ENCODE measurements around the gene PTPN2.
A peak's percentile ranks its signal among the peaks of the same experiment; 100 is the strongest.
"Not testable (repeated sequence)": the region's sequence is repeated elsewhere in the genome, so short reads cannot be mapped to it uniquely, and the experiment has no call there.

The PTPN2 gene

DNA sequence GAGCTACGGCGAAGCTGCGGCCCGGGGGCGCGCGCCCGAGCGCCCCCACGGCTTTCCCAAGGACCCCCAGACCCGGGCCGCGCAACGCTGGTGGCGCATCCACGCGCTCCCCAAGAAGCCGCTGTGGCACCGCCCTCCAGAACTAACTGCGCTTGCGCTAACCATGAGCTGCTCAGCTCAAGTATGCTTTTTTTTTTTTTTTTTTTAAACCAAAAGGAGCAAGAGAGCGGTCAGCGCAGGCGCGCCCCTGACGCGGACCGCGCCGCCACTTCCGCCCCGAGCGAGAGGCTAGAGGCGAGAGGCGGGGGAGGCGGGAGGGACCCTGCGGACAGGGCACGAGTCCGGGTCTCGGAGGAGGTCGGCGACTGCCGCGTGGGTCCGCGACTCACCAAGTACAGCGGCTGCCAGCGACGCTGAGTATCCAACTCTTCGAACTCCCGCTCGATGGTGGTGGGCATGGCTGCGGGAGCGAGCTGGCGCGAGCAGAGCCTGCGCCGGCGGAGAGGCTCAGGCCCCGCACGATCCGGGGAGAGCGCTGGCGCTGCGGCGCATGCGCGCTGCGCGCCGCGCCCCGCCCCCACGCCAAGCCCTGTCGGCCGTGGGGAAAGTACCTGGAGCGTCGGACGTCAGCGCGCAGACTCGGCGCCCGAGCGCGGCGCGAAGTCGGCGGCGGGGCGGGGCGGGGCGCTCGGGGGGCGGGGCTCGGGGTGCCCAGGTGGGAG lies at the start of gene PTPN2:
Gene PTPN2, minus strand, starts transcription at position 554 of the 722 bp plus-strand sequence. Its CDS starts 96 bp downstream, at position 458.
- DNase-seq (ENCODE audit: low read depth in 4 of 4, low spot score in 1 of 4), result peak; percentile 67 to 84 (median 76)

DNA sequence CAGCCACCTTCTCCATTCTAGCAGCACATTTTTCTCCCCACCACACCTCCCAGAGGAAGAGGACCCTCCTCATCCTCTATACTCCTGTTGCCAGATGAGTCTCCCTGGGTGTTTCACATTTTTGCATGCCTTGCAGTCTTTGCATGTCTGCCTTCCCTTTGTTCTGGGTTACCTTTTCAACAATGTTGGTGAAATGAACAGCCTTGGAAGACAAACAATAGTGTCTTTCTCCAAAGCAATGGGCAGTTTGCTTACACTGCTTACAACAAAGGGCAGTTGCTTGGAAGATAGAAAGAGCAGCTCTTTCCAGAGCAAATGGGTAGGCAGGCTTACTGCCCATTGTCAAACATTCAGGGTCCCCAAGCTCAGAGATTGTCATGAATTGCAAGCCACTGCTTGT lies 49.3 kb upstream of the PTPN2 start:
- DNase-seq (ENCODE audit: low read depth in 4 of 4, low spot score in 1 of 4), result no peak

DNA sequence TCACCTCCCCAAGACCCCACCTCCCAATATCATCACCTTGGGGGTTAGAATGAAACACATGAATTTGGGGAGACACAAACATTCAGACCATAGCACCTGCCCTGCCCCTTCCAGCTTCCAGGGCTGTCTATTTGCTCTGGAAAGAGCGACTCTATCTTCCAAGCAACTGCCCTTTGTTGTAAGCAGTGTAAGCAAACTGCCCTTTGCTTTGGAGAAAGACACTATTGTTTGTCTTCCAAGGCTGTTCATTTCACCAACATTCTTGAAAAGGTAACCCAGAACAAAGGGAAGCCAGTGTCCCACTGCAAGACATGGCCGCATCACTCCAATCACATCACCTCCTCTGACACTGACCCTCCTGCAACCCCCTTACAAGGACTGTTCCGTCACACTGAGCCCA lies 46.9 kb upstream of the PTPN2 start:
- DNase-seq (ENCODE audit: low read depth in 4 of 4, low spot score in 1 of 4), result no peak

DNA sequence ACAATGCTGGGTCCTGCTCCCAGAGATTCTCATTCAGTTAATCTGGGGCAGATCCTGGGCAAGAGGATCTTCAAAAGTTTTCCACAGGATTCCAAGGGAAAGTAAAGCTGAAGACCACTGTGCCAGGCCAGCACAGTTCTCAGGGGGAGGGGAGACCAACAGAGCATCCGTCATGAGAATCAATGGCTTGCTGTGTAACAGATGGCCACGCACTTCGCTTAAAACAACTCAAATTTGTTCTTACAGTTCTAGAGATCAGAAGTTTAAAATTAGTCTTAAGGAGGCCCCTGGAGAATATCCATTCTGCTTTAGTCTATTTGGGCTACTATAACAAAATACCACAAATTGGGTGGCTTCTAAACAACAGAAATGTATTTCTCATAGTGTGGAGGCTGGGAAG lies 46.3 kb upstream of the PTPN2 start:
- no peak for DNase-seq (ENCODE audit: low read depth in 4 of 4, low spot score in 1 of 4)

DNA sequence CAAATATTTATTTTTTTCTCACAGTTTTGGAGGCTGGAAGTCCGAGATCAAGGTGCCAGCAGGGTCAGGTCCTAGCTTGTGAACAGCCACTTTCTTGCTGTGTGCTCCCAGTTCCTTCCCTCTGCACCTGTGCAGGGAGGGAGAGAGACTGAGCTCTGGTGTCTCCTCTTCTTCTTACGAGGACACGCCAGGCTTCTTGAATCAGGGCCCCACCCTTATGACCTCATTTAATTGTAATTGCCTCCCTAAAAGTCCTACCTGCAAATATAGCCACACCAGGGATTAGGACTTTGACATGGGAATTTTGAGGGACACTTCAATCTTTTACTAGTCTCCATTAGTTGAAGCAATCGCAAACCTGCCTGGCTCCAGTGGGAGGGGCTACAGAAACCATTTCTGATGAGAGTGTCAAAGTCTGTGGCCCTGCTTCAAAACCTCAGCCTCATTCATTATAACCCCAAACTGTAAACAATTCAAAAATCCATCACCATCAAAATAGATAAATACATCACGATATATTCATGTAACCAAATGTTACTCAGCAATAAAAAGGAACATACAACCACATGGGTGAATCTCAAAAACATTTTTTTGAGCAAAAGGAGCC lies 45.5 kb upstream of the PTPN2 start:
- no peak for DNase-seq (ENCODE audit: low read depth in 4 of 4, low spot score in 1 of 4)

DNA sequence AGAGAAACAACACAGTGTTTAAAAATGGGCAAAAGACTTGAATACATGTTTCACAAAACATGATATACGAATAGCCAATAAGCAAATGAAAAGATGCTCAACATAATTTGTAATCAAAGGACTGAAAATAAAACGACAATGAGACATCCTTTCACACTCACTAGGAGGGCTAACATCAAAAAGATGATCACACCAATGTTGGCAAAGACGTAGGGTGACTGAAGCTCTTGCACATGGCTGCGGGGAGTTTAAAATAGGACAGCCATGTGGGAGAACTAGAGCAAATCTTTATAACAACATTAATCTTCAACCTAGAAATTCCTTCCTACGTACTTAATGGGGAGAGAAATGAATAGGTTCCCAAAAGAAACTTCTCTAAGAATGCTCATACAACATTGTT lies 44.6 kb upstream of the PTPN2 start:
- no peak for DNase-seq (ENCODE audit: low read depth in 4 of 4, low spot score in 1 of 4)

DNA sequence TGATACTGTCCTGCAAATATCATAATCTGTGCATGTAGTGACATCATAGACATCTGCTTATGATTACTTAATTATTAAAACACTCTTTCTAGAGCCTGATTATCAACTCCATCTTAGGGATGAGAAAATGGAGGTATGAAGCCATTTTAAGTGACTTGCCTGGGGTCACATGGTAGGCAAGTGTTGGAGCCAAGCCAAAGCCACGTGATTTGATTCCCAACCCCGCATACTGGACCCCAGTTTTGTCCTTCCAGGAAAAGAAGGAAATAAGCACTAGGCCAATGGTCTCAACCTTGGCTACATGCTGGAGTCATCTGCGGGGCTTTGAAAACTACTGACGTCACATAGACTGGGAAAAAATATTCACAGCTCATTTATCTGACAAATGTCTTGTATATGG lies 44.2 kb upstream of the PTPN2 start:
- no peak for DNase-seq (ENCODE audit: low read depth in 4 of 4, low spot score in 1 of 4)

DNA sequence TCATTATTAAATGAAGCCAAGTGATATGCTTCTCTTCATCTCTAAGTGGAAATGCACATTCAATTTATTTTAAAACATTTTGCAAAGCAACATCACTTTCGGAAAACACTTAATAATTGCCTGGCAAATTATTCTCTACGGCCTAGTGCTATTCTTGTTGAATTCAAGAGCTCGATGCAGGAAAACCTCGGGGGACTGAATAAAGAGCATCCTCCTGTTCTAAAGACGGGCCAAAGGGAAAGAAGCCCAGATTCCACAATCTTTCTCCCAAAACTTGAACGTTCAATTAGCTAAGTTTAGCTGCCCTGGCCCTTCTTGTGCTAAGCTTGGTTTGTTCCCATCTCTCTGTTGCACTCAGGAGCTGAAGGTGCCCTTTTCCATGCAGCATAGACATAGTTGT lies 40.6 kb upstream of the PTPN2 start:
- DNase-seq (ENCODE audit: low read depth in 4 of 4, low spot score in 1 of 4), result no peak

DNA sequence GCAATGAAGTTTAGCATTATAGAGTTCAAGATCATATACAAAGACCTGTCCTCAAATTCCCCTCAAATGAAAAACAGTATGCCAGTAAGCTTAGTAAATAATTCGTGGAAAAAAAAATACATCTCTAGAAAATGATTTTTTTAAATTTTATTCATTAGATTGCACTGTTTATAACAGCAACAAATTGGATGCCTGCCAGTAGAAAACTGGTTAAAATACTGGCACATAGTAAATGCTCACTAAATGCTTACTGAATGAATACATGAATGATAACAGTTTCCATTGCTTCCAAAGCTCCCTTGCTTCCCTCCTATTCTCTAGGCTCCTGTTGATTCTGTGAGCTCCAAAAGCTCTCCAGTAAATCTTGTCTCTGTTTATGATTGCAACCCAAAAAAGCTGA lies 38.2 kb upstream of the PTPN2 start:
- DNase-seq (ENCODE audit: low read depth in 4 of 4, low spot score in 1 of 4), result no peak

DNA sequence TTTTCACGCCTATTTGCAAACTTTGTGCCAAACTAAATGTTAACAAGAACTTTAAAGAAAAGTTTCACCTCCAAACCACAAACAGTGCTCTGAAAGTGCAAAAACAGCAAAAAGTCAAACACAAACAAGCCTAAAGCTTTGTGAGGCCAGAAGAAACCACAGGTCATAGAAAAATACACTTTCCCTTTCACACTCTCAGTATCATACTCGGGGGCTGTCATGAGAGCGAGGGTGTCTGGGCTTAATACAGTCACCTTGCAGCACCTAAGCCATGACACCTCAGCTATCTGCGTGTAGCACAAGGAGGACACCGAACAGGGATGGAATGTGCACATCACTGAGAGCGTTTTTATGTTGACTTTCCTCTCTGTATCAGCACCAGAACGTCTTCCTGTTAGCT lies 37.1 kb upstream of the PTPN2 start:
- no peak for DNase-seq (ENCODE audit: low read depth in 4 of 4, low spot score in 1 of 4)

DNA sequence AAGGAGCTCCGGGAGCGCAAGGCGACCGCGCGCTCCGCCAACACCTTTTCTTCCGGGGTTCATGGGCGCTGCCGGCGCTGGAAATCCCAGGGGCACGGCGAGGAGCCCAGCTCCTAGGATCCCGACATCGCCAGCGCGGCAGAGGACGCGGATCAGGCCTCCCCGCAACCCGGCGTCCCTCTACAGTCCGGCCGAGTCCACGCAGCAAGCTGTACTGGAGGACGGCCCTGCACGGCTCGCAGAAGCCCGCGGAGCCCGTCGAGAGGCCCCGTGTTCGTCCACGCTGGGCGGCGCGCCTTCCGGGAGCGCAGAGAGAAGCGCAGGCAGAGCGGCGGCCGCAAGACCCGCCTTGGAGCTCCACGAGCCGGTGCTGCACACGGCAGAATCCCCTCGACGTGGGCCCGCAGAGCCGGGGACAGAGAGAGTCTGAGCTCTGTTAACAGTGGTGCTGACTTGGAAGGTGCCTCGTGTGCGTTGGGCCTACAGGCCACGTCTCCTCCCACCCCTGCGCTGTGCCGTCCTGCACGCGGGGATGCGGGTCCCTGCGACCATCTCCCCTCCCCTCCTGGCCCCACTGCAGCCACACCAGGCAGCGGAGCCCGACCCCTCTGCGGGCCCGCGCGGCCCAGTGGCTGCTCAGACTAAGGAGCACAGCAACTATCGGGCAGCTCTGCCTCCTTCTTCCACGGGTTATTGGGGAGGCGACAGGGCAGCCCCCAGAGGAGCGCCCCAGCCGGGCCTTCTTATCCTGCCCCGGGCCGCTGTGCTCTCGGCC lies 28.1 kb upstream of the PTPN2 start:
- DNase-seq (ENCODE audit: low read depth in 4 of 4, low spot score in 1 of 4), result no peak

DNA sequence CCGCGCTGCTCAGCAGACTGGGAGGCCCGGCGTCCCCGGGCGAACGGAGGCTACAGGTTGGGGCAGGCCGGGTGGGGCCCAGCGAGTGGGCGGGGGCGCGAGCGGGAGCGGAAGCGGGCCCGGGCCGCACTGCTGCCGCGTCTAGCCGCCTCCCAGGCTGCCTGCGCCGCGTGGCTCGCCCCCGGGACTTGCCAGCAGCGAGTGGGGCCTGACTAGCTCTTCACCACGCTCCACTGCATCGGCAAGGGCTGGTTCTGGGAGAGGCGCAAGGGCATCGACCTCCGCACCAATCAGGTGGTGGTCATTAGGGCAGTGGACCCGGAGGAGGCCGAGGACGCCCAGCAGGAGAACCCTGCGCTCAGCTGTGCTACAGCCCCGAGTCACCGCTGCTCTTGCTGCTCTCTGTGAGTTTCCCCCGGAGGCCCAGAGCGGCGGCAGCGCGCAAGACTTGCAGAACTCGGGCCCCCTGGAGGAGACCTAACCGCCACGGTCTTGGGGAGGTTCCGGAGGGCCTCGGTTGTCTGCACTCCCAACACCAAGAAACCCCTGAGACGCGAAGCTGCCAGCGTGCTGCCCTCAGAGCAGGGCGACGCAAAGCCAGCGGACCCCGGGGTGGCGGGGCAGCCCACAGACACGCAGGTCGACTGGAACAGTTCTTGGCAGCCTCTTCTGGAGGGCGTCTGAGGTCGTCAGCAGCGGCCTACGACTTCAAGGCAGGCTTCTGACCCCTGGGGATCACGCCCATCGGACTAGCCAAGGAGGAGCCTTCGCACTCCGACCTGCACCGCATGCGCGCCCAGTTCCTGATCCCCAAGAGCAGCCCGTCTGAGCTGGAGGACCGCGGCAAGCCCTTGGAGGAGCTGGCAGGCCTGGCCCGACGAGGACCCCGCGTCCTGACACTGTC lies 27.2 kb upstream of the PTPN2 start:
- DNase-seq (ENCODE audit: low read depth in 4 of 4, low spot score in 1 of 4), result peak in 3 of 4 experiments; percentile 10 to 46 (median 33)

DNA sequence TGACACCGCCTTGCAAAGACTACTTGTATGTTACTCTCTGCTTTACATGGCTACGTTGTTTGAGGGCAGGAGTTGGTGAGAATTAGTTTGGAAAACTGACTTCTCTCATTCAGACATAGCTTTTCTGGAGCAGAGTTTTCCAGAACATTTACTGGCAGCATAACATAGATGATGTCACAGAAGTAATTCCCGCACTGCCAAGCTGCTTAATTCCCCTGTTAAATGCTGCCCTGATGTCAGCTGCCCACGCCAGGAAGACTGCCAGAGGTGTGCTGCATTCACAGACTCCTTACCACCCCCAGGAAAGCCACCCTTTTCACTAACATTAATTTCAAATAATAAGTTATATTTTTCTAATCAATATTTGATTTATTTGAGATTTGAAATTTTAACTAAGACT lies 24.7 kb upstream of the PTPN2 start:
- no peak for DNase-seq (ENCODE audit: low read depth in 4 of 4, low spot score in 1 of 4)

DNA sequence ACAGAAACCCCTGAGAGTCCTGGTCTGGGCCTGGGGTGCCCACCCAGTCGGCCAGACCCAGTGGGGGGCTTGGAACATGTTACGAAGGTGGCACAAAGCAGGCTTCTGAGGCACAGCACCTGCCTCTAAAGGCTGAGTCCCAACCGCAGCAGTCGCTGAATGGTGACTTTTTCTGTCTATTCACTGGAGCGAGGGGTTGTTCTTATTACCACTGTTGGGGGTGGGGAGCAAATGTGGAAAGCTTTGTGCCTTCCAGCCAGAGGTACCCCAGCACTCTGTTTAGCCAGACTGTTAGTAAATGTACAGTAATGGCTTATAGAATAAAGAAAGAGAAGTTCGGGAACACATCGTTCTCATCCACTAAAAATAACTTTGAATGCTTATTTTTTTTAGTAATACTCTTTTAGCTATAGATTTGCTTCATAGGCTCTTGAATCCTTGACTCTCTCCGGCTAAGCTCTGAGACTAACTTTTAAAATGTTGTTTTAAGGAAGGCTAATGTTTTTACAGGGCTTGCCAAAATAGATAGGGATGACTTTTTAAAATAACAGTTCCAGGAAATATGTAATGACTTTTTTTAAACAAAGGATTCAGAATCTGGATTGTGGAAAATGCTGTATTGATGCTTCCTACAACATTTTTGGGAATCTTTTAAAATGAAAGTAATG lies 23.4 kb upstream of the PTPN2 start:
- DNase-seq (ENCODE audit: low read depth in 4 of 4, low spot score in 1 of 4), result no peak

DNA sequence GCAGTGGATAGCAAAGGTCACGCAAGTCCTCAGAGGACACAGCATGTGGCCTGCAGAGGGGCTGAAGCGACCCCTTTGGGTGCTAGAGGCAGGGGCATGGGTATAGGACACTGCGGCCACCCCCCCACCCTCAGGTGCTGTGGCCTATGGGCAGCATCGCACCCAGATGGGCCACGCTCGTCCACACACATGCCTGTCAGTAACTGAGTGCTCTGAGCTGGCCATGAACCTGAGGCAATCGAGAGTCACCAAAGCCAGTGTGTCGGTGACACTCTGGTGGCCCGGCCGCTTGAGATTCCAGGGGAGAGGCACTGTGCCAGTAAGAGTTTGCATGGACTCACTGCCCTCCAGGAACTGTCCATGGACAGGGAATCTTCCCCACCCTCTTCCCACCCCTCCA lies 22.7 kb upstream of the PTPN2 start:
- no peak for DNase-seq (ENCODE audit: low read depth in 4 of 4, low spot score in 1 of 4)

DNA sequence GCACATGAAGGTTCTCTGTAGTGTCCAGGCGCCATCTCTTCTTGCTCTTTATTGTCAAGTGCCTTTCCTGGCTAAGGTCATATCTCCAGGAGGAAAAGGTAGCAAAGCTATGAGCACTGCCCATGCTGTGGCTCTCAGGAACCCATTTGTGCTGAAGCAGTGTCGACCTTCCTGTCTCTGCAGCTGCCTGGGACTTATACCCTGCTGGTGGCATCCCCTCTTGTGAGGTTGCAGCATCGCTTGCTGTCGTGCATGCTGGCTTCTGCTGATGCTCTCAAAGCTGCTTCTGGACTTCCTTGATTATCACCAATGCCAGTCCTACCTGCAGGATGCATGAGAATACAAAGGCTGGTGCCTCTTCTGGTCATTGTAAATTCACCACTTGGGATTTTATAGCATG lies 22.1 kb upstream of the PTPN2 start:
- no peak for DNase-seq (ENCODE audit: low read depth in 4 of 4, low spot score in 1 of 4)

DNA sequence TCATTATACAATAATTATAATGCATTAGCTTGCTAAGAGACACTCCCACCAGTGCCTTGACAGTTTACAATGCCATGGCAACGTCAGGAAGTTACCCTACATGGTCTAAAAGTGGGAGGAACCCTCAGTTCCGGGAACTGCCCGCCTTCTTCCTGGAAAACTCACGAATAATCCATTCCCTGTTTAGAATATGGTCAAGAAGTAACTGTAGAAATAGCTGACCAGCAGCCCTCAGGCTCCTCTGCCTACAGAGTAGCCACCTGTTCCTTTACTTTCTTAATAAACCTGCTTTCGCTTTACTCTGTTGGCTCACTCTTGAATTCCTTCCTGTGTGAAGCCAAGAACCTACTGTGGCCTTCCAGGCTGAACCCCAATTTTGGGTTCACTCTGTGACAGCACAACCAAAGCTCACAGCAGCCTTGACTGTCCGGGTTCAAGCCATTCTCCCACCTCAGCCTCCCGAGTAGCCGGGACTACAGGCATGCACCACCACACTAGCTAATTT lies 20.0 kb upstream of the PTPN2 start:
- DNase-seq (ENCODE audit: low read depth in 4 of 4, low spot score in 1 of 4), result no peak

DNA sequence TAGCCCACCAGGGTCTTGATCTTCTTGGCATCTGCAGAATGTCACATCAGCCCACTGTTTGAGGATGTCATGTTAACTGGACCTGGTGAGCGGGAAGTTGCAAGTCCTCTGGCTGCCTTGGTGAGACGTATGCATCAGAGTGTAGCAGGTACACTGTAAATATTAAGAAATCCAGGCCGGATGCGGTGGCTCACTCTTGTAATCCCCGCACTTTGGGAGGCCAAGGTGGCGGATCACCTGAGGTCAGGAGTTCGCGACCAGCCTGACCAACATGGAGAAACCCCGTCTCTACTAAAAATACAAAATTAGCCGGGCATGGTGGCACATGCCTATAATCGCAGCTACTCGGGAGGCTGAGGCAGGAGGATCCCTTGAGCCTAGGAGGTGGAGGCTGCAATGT lies 17.2 kb upstream of the PTPN2 start:
- not testable (repeated sequence) for DNase-seq (ENCODE audit: low read depth in 4 of 4, low spot score in 1 of 4)

DNA sequence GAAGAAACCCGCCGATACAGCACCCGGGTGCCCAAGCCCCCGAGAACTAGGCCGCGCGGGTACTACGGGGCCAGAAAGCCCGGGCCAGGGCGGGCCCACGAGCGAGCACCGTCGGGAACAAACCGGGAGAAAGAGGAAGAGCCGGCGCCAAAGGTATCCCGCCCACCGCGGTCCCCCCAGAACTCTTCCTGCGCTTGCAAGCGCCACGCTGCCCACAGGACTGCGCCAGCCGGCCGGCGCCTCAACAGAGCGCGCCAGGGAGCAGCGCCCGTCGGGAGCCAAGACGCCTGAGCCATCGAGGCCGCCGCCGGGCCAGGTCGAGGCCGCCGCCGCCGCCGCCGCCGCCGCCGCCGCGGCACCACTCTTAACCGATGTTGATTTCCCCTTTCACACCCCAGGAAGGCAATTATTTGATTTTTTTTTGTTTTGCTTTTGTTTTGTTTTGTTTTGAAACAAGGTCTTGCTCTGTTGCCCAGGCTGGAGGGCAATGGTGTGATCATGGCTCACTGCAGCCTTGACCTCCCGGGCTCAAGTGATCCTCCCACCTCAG lies 12.8 kb upstream of the PTPN2 start:
- not testable (repeated sequence) for DNase-seq (ENCODE audit: low read depth in 4 of 4, low spot score in 1 of 4)

DNA sequence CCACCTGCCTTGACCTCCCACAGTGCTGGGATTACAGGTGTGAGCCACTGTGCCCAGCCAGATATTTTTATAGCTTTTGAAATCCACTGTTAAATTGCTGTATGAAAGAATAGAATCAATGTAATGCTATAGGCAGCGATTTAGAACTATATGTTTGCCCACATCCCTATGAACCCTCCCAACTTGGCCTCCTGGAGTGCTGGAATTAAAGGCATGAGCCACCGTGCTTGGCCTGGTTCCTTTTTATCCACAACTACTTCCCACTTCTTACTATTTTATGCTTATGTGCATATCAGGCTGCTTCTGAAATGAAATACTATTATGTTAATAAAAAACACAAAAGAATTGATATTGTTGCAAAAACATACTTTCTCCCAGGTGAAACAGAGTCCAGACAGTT lies 11.6 kb upstream of the PTPN2 start:
- no peak for DNase-seq (ENCODE audit: low read depth in 4 of 4, low spot score in 1 of 4)
